HepG2 (cell line): Measurements from ENCODE around the gene HSPA6. TPM values are rescaled to one million over a fixed set of nuclear protein-coding genes. Genes with fewer than 3 reads are reported as not detected.

Experiments used
- ATAC-seq: fragments of 200-7000 bp; cut with Tn5 transposase; 3 replicates; pipeline ENCODE4 v1.9.1; 2020; ENCODE audit warnings: mild to moderate bottlenecking, moderate library complexity
- BruUV-seq: library from RNA; stranded (reverse); fragments of 400-500 nt; replicated peaks from 2 replicates; lab custom pipeline; 2021; lab: Mats Ljungman, UMichigan
- CTCF ChIA-PET: fragments of 300-600 bp; formaldehyde crosslinking; extraction: SDS; loops from one replicate; lab custom pipeline; 2021; ENCODE audit warnings: low total read pairs, inconsistent platforms, low intra/inter-chr PET ratio; lab: Yijun Ruan, JAX
- POLR2A ChIA-PET: fragments of 350-600 bp; sonication (Branson Sonifier 250); formaldehyde crosslinking; loops from one replicate; lab custom pipeline; 2020; ENCODE audit warnings: antibody characterized with exemption, inconsistent platforms; lab: Yijun Ruan, JAX
- DNase-seq: peaks from one replicate; pipeline ENCODE4 v3.0.0-alpha.2; 2015; ENCODE audit warnings: low spot score
- FAIRE-seq: peaks from 3 replicates; lab custom pipeline; 2011; peaks lifted over from hg19 to GRCh38; lab: Jason Lieb, UNC
- H2AFZ ChIP-seq: one replicate; pipeline ENCODE4 v1.6.1; 2011; ENCODE audit warnings: low read length, inconsistent platforms
- H3K27ac ChIP-seq: fragments of 300-600 bp; 3 replicates; pipeline ENCODE4 v1.8.0; 2011; ENCODE audit warnings: mixed run types, mild to moderate bottlenecking, mixed read lengths, low read length, inconsistent platforms; ENCODE audit not compliant: insufficient read depth; ENCODE audit errors: extremely low read length
- H3K27me3 ChIP-seq, 2 experiments: fragments of 200-600 bp in 1 of 2; 2 replicates in 1 of 2; 3 replicates in 1 of 2; pipeline versions ENCODE4 v1.6.0 to v1.8.0; 2011; ENCODE audit warnings: low read length in 2 of 2, mild to moderate bottlenecking in 2 of 2, moderate library complexity in 2 of 2, inconsistent platforms in 1 of 2; ENCODE audit not compliant: insufficient read depth in 2 of 2, control insufficient read depth in 1 of 2
- H3K36me3 ChIP-seq, 2 experiments: fragments of 200-600 bp in 1 of 2; replicated peaks in 1 of 2; 2 replicates in 1 of 2; 3 replicates in 1 of 2; pipeline versions ENCODE4 v1.5.1 to v1.8.0; 2011; ENCODE audit warnings: low read length in 2 of 2, inconsistent platforms in 1 of 2; ENCODE audit not compliant: insufficient read depth in 2 of 2, control insufficient read depth in 1 of 2
- H3K4me1 ChIP-seq: 2 replicates; pipeline ENCODE4 v1.5.1; 2012; ENCODE audit warnings: low read length, inconsistent platforms; ENCODE audit not compliant: insufficient read depth
- H3K4me2 ChIP-seq: 2 replicates; pipeline ENCODE4 v1.6.0; 2011; ENCODE audit warnings: low read depth, low read length, inconsistent platforms
- H3K4me3 ChIP-seq, 3 experiments: fragments of 200-600 bp in 1 of 3; sonication (generic), shearing (Covaris generic) in 1 of 3; replicated peaks in 1 of 3; 2 replicates each; pipeline ENCODE4 v1.5.1; 2011 to 2016; ENCODE audit warnings: low read length in 3 of 3, inconsistent platforms in 2 of 3, low read depth in 2 of 3, mild to moderate bottlenecking in 2 of 3, control low read depth in 1 of 3, mixed read lengths in 1 of 3; ENCODE audit not compliant: insufficient read depth in 1 of 3
- H3K79me2 ChIP-seq: one replicate; pipeline ENCODE4 v1.6.1; 2011; ENCODE audit warnings: low read length, inconsistent platforms; ENCODE audit not compliant: insufficient read depth
- H3K9ac ChIP-seq: 2 replicates; pipeline ENCODE4 v1.6.0; 2011; ENCODE audit warnings: mild to moderate bottlenecking, low read depth, low read length, inconsistent platforms; ENCODE audit not compliant: insufficient read depth
- H3K9me3 ChIP-seq: 2 replicates; pipeline ENCODE4 v1.5.1; 2012; ENCODE audit warnings: mild to moderate bottlenecking, low read length
- H4K20me1 ChIP-seq: 2 replicates; pipeline ENCODE4 v1.6.0; 2011; ENCODE audit warnings: inconsistent platforms, mild to moderate bottlenecking, low read length, moderate library complexity; ENCODE audit not compliant: insufficient read depth
- ATF1 ChIP-seq: IDR thresholded peaks from 2 replicates; pipeline ENCODE4 v1.6.1; 2016; ENCODE audit warnings: mild to moderate bottlenecking, control low read depth
- BATF2 ChIP-seq: sonication (generic); formaldehyde crosslinking; IDR thresholded peaks from 2 replicates; pipeline ENCODE4 v1.8.0; 2022; ENCODE audit warnings: mild to moderate bottlenecking, missing genetic modification reagents, moderate library complexity
- GPN1 ChIP-seq: sonication (generic); formaldehyde crosslinking; IDR thresholded peaks from 2 replicates; pipeline ENCODE4 v1.5.1; 2020; ENCODE audit warnings: missing genetic modification reagents, borderline replicate concordance
- KLF15 ChIP-seq: sonication (generic); formaldehyde crosslinking; IDR thresholded peaks from 2 replicates; pipeline ENCODE4 v1.8.1; 2023; ENCODE audit warnings: borderline replicate concordance, mild to moderate bottlenecking, inconsistent platforms, missing genetic modification reagents, mixed read lengths
- SIX1 ChIP-seq: sonication (generic); formaldehyde crosslinking; IDR thresholded peaks from 2 replicates; pipeline ENCODE4 v1.4.0; 2020; ENCODE audit warnings: missing genetic modification reagents, borderline replicate concordance
- SRF ChIP-seq: IDR thresholded peaks from 2 replicates; pipeline ENCODE4 v1.6.1; 2011; ENCODE audit warnings: mild to moderate bottlenecking, low read depth, low read length, moderate library complexity
- TEF ChIP-seq: sonication (generic); formaldehyde crosslinking; IDR thresholded peaks from 2 replicates; pipeline ENCODE4 v1.5.0; 2020; ENCODE audit warnings: missing genetic modification reagents
- THAP11 ChIP-seq: IDR thresholded peaks from 2 replicates; pipeline ENCODE4 v1.6.1; 2016; ENCODE audit warnings: missing biosample characterization, missing genetic modification reagents
- ZHX2 ChIP-seq, 2 experiments: sonication (generic) in 1 of 2; formaldehyde crosslinking in 1 of 2; IDR thresholded peaks; 2 replicates each; pipeline versions ENCODE4 v1.6.1 to v1.9.0; 2014 to 2022; ENCODE audit warnings: antibody characterized with exemption in 1 of 2, borderline replicate concordance in 1 of 2, inconsistent platforms in 1 of 2, low read depth in 1 of 2, missing genetic modification reagents in 1 of 2
- ZNF232 ChIP-seq: sonication (generic); formaldehyde crosslinking; IDR thresholded peaks from 2 replicates; pipeline ENCODE4 v1.4.0; 2020; ENCODE audit warnings: missing genetic modification reagents, borderline replicate concordance
- ZNF251 ChIP-seq: sonication (generic); formaldehyde crosslinking; IDR thresholded peaks from 2 replicates; pipeline ENCODE4 v1.9.0; 2021; ENCODE audit warnings: mild to moderate bottlenecking, missing genetic modification reagents
- ZNF432 ChIP-seq: sonication (generic); formaldehyde crosslinking; IDR thresholded peaks from 2 replicates; pipeline ENCODE4 v1.5.0; 2020; ENCODE audit warnings: missing genetic modification reagents, mild to moderate bottlenecking, borderline replicate concordance
- ZNF75D ChIP-seq: sonication (generic); formaldehyde crosslinking; IDR thresholded peaks from 2 replicates; pipeline ENCODE4 v1.8.1; 2023; ENCODE audit warnings: missing genetic modification reagents, mild to moderate bottlenecking, borderline replicate concordance
- WGBS: methylation state at CpG from one replicate; pipeline ENCODE4 v1.1.6; 2017; ENCODE audit warnings: low lambda C conversion rate; 5-methylcytosine and 5-hydroxymethylcytosine counted together
- in situ Hi-C: cut with HindIII; loops from 2 replicates; pipeline ENCODE4 v1.10.0; 2017; ENCODE audit warnings: low pct_unique_long_range_greater_than_20kb; ENCODE audit not compliant: extremely low pct_ligation_motif_present
- intact Hi-C: fragments of 100-400 bp; cut with micrococcal nuclease; formaldehyde crosslinking; loops from one replicate; pipeline ENCODE4 v1.10.0; 2022; ENCODE audit not compliant: unreplicated experiment
- polyA plus RNA-seq, 8 experiments: library from polyadenylated mRNA; depleted of rRNA in 3 of 8; stranded (reverse) in 7 of 8; unstranded in 1 of 8; fragments of >200 nt; fragmentation: Illumina TruSeq in 4 of 8; extraction: Trizol in 4 of 8; gene quantifications; 2 replicates each; pipeline versions ENCODE4 v1.2.1 to v1.2.3, GENCODE V29; 2011 to 2016; ENCODE audit warnings: low read depth in 4 of 8, missing spikeins in 1 of 8, mixed read lengths in 1 of 8; ENCODE audit not compliant: insufficient read depth in 1 of 8
- total RNA-seq, 5 experiments: library from RNA; depleted of rRNA; stranded (reverse); fragments of >200 nt; fragmentation: Illumina TruSeq; extraction: Trizol; gene quantifications; 2 replicates each; pipeline ENCODE4 v1.2.3, GENCODE V29; 2016; ENCODE audit warnings: low read depth in 1 of 5

The HSPA6 gene
- total and polyA plus RNA-seq, 2 of the 13 experiments (the other 11 are each of a cell fraction or from before 2014, with no cell fraction given) = 0.07 TPM; not detected in 1

- CTCF ChIA-PET = no interaction called here
These were observed 32.9 kb upstream of the HSPA6 start for GRCh38 chr1:161491472-161491871.

GRCh38 chr1:161492827-161493226 lies 31.5 kb upstream of the HSPA6 start:
- no peak overlapping the region for H3K9ac ChIP-seq
- H3K4me1 ChIP-seq = no peaks in the 10 kb centered on the region
- no peak for ATAC-seq
- POLR2A ChIA-PET = no interaction called here
- no peak overlapping the region for H3K4me3 ChIP-seq
- no peak for FAIRE-seq
- no peaks in the 10 kb centered on the region for H4K20me1 ChIP-seq
- H3K9me3 ChIP-seq = no peaks in the 10 kb centered on the region
- intact Hi-C loops (no loop called here), in situ Hi-C loops (no loop called here)
- CTCF ChIA-PET = no interaction called here
- WGBS = 0% methylated on average over 2 of the region's 2 CpGs
- no peak overlapping the region for H3K4me2 ChIP-seq
- H3K27ac ChIP-seq = no peak overlapping the region
- no peak for DNase-seq
- no peak overlapping the region for H2AFZ ChIP-seq
- no TSS peak for BruUV-seq
- no peaks in the 10 kb centered on the region for H3K36me3 ChIP-seq
- H3K79me2 ChIP-seq = no peaks in the 10 kb centered on the region
- peaks cover 1 to 18% of the 10 kb centered on the region in 2 experiments; a peak in 2 of 5 replicates for H3K27me3 ChIP-seq
- no peak for TF ChIP-seq ZNF75D
- TF ChIP-seq ZNF251 (CRISPR knock-in tag) = no peak
- no peak for TF ChIP-seq ZHX2 (IDR thresholded peaks at IDR 0.05; ENCODE audit: low read depth)
- TF ChIP-seq ZHX2 (CRISPR knock-in tag; IDR thresholded peaks at IDR 0.05; ENCODE audit: borderline replicate concordance) = no peak
- TF ChIP-seq KLF15 (CRISPR knock-in tag) = no peak
- TF ChIP-seq SIX1 = no peak
- TF ChIP-seq ZNF232 = no peak
- no peak for TF ChIP-seq SRF
- no peak for TF ChIP-seq TEF (CRISPR knock-in tag)
- no peak for TF ChIP-seq BATF2 (CRISPR knock-in tag)

More at GRCh38 chr1:161491472-161491871, 32.9 kb upstream of the HSPA6 start:
- WGBS = 10% methylated on average over 5 of the region's 5 CpGs
- intact Hi-C loops (no loop called here), in situ Hi-C loops (no loop called here)
- H3K4me1 ChIP-seq = no peaks in the 10 kb centered on the region
- H3K36me3 ChIP-seq = no peaks in the 10 kb centered on the region
- POLR2A ChIA-PET = no interaction called here
- H4K20me1 ChIP-seq = no peaks in the 10 kb centered on the region
- BruUV-seq = no TSS peak
- H3K4me2 ChIP-seq = no peak overlapping the region
- no peak overlapping the region for H3K27ac ChIP-seq
- H3K27me3 ChIP-seq = peaks cover 1 to 18% of the 10 kb centered on the region in 2 experiments; a peak in 2 of 5 replicates
- ATAC-seq = no peak
- H3K4me3 ChIP-seq = no peak overlapping the region
- H3K9ac ChIP-seq = no peak overlapping the region
- no peaks in the 10 kb centered on the region for H3K79me2 ChIP-seq
- no peak overlapping the region for H2AFZ ChIP-seq
- no peak for FAIRE-seq
- no peaks in the 10 kb centered on the region for H3K9me3 ChIP-seq
- TF ChIP-seq GPN1 = no peak
- no peak for TF ChIP-seq ZNF432 (CRISPR knock-in tag)
- no peak for TF ChIP-seq ATF1 (CRISPR knock-in tag)
- no peak for TF ChIP-seq THAP11 (CRISPR knock-in tag)
- DNase-seq = no peak
